Cardiac muscle cell (in vitro differentiated cells and primary cell): ENCODE data around the gene ZBTB47. TPM values are rescaled to one million over a fixed set of nuclear protein-coding genes. Genes with fewer than 3 reads are reported as not detected.

Experiments
- DNase-seq, 2 donors: peaks; one replicate each; pipeline versions ENCODE4 v3.0.0 to v3.0.0-alpha.2; 2010 to 2017; ENCODE audit warnings: low read depth in 1 of 2, low spot score in 1 of 2
- H3K27ac ChIP-seq: fragments of 200-600 bp; sonication (generic); 2 replicates; pipeline ENCODE4 v1.5.1; 2016
- H3K27me3 ChIP-seq: fragments of 200-600 bp; sonication (generic); 2 replicates; pipeline ENCODE4 v1.6.0; 2016; ENCODE audit warnings: control low read depth
- H3K36me3 ChIP-seq: fragments of 200-600 bp; sonication (generic); 2 replicates; pipeline ENCODE4 v1.5.1; 2016; ENCODE audit warnings: control low read depth
- H3K4me1 ChIP-seq: fragments of 200-600 bp; sonication (generic); 2 replicates; pipeline ENCODE4 v1.8.1; 2017; ENCODE audit warnings: low read depth, mild to moderate bottlenecking, mixed run types
- H3K4me3 ChIP-seq: fragments of 200-600 bp; sonication (generic); 2 replicates; pipeline ENCODE4 v1.5.1; 2016; ENCODE audit warnings: mild to moderate bottlenecking
- H3K9me3 ChIP-seq: fragments of 200-600 bp; sonication (generic); 2 replicates; pipeline ENCODE4 v1.5.1; 2017; ENCODE audit warnings: low read depth, mild to moderate bottlenecking, control low read depth
- CTCF ChIP-seq: IDR thresholded peaks from 2 replicates; pipeline ENCODE4 v1.5.1; 2012; ENCODE audit warnings: low read depth, mild to moderate bottlenecking, low read length
- polyA plus RNA-seq: library from polyadenylated mRNA; unstranded; fragments of >200 nt; fragmentation: Nextera tagmentation; extraction: Ambion mirVana; gene quantifications from 2 replicates; pipeline ENCODE4 v1.2.1, GENCODE V29; 2016
- total RNA-seq: library from RNA; depleted of rRNA; stranded (reverse); fragments of >200 nt; gene quantifications from 2 replicates; pipeline ENCODE4 v1.2.3, GENCODE V29; 2016

Gene ZBTB47
- total and polyA plus RNA-seq, 2 experiments from 2014 or later = 4.1 to 30.1 TPM

- Histone ChIP-seq H3K36me3 (peaks cover 2% of the 10 kb centered on the region), H3K27ac (peak overlapping the region; percentile 34)
- TF ChIP-seq CTCF = no peak
Measured at GRCh38 chr3:42612928-42613327, 40.6 kb upstream of the ZBTB47 start.

GRCh38 chr3:42613462-42613861 lies 40.0 kb upstream of the ZBTB47 start:
- Histone ChIP-seq H3K27ac (peak overlapping the region; percentile 34), H3K9me3 (no peaks in the 10 kb centered on the region), H3K36me3 (peaks cover 3% of the 10 kb centered on the region), H3K4me1 (peaks cover 3% of the 10 kb centered on the region), H3K27me3 (no peaks in the 10 kb centered on the region), H3K4me3 (no peak overlapping the region)
- peak; percentile 40 for TF ChIP-seq CTCF
- no peak for DNase-seq

More at GRCh38 chr3:42612928-42613327, 40.6 kb upstream of the ZBTB47 start:
- Histone ChIP-seq H3K4me3 (no peak overlapping the region), H3K9me3 (no peaks in the 10 kb centered on the region), H3K4me1 (peaks cover 3% of the 10 kb centered on the region), H3K27me3 (no peaks in the 10 kb centered on the region)
- no peak for DNase-seq

- no peaks in the 10 kb centered on the region for H3K4me1 ChIP-seq
- DNase-seq = no peak
- peaks cover 54% of the 10 kb centered on the region for H3K36me3 ChIP-seq
- no peak for TF ChIP-seq CTCF
- H3K4me3 ChIP-seq = no peak overlapping the region
- no peak overlapping the region for H3K27ac ChIP-seq
- no peaks in the 10 kb centered on the region for H3K27me3 ChIP-seq
- no peaks in the 10 kb centered on the region for H3K9me3 ChIP-seq
Measured at GRCh38 chr3:42631620-42632019, 21.9 kb upstream of the ZBTB47 start.

GRCh38 chr3:42632146-42632545 lies 21.4 kb upstream of the ZBTB47 start:
- no peak for TF ChIP-seq CTCF
- Histone ChIP-seq H3K27me3 (no peaks in the 10 kb centered on the region), H3K9me3 (no peaks in the 10 kb centered on the region), H3K36me3 (peaks cover 60% of the 10 kb centered on the region), H3K4me1 (no peaks in the 10 kb centered on the region), H3K27ac (no peak overlapping the region), H3K4me3 (no peak overlapping the region)
- no peak for DNase-seq

GRCh38 chr3:42633544-42633943 lies 20.0 kb upstream of the ZBTB47 start:
- Histone ChIP-seq H3K36me3 (peaks cover 74% of the 10 kb centered on the region), H3K4me3 (no peak overlapping the region)
- no peak for TF ChIP-seq CTCF

GRCh38 chr3:42635111-42635510 lies 18.4 kb upstream of the ZBTB47 start:
- H3K4me3 ChIP-seq = no peak overlapping the region
- H3K36me3 ChIP-seq = peaks cover 86% of the 10 kb centered on the region
- no peaks in the 10 kb centered on the region for H3K9me3 ChIP-seq
- peak; percentile 28 for TF ChIP-seq CTCF
- DNase-seq = peak in 1 of 2 donors; percentile 45
- no peak overlapping the region for H3K27ac ChIP-seq
- no peaks in the 10 kb centered on the region for H3K27me3 ChIP-seq
- H3K4me1 ChIP-seq = no peaks in the 10 kb centered on the region

More at GRCh38 chr3:42633544-42633943, 20.0 kb upstream of the ZBTB47 start:
- Histone ChIP-seq H3K4me1 (no peaks in the 10 kb centered on the region), H3K27me3 (no peaks in the 10 kb centered on the region), H3K27ac (no peak overlapping the region), H3K9me3 (no peaks in the 10 kb centered on the region)
- no peak for DNase-seq
